Endothelial cell of coronary artery (primary cell): ENCODE results near the gene FAM78A. TPM values are rescaled to one million over a fixed set of nuclear protein-coding genes. Genes with fewer than 3 reads are reported as not detected.

Experiments
- total RNA-seq: library from RNA; depleted of rRNA; stranded (reverse); fragments of >200 nt; gene quantifications from 2 replicates; pipeline ENCODE4 v1.2.3, GENCODE V29; 2014

FAM78A gene, protein sequence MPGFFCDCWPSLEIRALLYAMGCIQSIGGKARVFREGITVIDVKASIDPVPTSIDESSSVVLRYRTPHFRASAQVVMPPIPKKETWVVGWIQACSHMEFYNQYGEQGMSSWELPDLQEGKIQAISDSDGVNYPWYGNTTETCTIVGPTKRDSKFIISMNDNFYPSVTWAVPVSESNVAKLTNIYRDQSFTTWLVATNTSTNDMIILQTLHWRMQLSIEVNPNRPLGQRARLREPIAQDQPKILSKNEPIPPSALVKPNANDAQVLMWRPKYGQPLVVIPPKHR
- total RNA-seq: 2.3 and 4.5 TPM in 2 replicates

GRCh38 chr9:131276094-131276888 is at the start of gene FAM78A:
FAM78A (minus strand) TSS chr9:131276510; CDS start chr9:131276179, 331 bp downstream.

DNA sequence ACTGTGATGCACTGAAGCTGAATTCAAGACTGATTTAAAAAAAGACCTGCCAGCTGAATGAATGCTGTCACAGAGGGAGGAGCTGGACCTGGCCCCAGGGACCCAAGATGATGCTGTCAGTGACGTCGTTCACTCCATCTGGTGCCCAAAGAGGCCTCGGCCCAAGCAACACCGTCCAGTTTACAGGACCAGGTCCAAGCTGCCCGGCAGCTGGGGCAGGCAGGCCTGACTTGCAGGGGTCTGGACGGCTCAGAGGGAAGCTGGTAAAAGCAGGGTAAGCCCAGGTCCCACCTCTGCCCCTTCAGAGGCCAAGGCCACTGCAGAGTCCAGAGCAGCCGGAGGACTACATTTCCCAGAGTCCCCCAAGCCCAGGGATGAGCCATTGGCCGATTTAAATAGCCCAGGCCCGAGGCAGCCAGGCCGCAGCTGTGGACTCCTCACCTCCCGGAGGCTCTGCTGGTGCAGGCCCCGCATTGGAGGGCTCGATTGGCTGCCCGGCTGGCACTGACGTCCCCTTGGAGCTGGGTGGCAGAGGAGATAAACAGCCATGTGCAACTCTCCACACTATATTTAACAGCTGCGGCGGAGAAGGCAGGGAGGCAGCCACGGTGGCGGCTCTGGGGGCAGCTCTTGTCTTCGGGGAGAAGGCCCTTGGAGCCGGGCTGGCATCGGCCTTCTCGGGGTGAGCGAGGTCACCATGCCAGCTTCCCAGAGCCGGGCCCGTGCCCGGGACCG is 13.2 kb upstream of the FAM78A start, which contains the start of gene PLPP7:
Gene PLPP7, plus strand, starts transcription at position 423 of the 735 bp plus-strand sequence. Its CDS starts 275 bp downstream, at position 698.

Other genes with a start within 250 kb of the FAM78A start
- 27.6 and 31.6 TPM in 2 replicates for gene AIF1L, start 180.0 kb downstream of the FAM78A start, total RNA-seq
- 15.0 and 18.6 TPM in 2 replicates for gene NUP214, start 150.9 kb downstream of the FAM78A start, total RNA-seq
- gene PLPP7, start 13.2 kb upstream of the FAM78A start, total RNA-seq: 0.90 and 3.3 TPM in 2 replicates
- 43.9 and 64.5 TPM in 2 replicates for gene PRRC2B, start 117.6 kb upstream of the FAM78A start, total RNA-seq
- 24.5 and 39.5 TPM in 2 replicates for gene POMT1, start 226.4 kb upstream of the FAM78A start, total RNA-seq